ENCODE results near the gene DYNC2I2.

Gene DYNC2I2

GRCh38 chr9:128632486-128632885 lies 24.2 kb downstream of the DYNC2I2 start:
- TF ChIP-seq TAF1 (IDR thresholded peaks at IDR 0.05; ENCODE audit: borderline replicate concordance, insufficient read depth, low read length): no peak
- TF ChIP-seq SIN3A (IDR thresholded peaks at IDR 0.05; ENCODE audit: borderline replicate concordance, insufficient read depth, low read length): no peak
- no peak for TF ChIP-seq POLR2AphosphoS5 (IDR thresholded peaks at IDR 0.05; ENCODE audit: low read depth, low read length)
- TF ChIP-seq FOXP2 (optimal IDR thresholded peaks at IDR 0.05; ENCODE audit: borderline replicate concordance, extremely low read depth, extremely low read length, insufficient read depth): no peak
- TF ChIP-seq, protein P1, sequence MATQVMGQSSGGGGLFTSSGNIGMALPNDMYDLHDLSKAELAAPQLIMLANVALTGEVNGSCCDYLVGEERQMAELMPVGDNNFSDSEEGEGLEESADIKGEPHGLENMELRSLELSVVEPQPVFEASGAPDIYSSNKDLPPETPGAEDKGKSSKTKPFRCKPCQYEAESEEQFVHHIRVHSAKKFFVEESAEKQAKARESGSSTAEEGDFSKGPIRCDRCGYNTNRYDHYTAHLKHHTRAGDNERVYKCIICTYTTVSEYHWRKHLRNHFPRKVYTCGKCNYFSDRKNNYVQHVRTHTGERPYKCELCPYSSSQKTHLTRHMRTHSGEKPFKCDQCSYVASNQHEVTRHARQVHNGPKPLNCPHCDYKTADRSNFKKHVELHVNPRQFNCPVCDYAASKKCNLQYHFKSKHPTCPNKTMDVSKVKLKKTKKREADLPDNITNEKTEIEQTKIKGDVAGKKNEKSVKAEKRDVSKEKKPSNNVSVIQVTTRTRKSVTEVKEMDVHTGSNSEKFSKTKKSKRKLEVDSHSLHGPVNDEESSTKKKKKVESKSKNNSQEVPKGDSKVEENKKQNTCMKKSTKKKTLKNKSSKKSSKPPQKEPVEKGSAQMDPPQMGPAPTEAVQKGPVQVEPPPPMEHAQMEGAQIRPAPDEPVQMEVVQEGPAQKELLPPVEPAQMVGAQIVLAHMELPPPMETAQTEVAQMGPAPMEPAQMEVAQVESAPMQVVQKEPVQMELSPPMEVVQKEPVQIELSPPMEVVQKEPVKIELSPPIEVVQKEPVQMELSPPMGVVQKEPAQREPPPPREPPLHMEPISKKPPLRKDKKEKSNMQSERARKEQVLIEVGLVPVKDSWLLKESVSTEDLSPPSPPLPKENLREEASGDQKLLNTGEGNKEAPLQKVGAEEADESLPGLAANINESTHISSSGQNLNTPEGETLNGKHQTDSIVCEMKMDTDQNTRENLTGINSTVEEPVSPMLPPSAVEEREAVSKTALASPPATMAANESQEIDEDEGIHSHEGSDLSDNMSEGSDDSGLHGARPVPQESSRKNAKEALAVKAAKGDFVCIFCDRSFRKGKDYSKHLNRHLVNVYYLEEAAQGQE (IDR thresholded peaks at IDR 0.05; ENCODE audit: insufficient read depth in 1 of 2, low read depth in 2 of 2, low read length in 2 of 2): no peak

- TF ChIP-seq SIN3A (IDR thresholded peaks at IDR 0.05; ENCODE audit: borderline replicate concordance, insufficient read depth, low read length) (no peak), TAF1 (IDR thresholded peaks at IDR 0.05; ENCODE audit: borderline replicate concordance, insufficient read depth, low read length) (no peak), POLR2AphosphoS5 (IDR thresholded peaks at IDR 0.05; ENCODE audit: low read depth, low read length) (no peak), FOXP2 (optimal IDR thresholded peaks at IDR 0.05; ENCODE audit: borderline replicate concordance, extremely low read depth, extremely low read length, insufficient read depth) (no peak)
- TF ChIP-seq, protein P1 (IDR thresholded peaks at IDR 0.05; ENCODE audit: insufficient read depth in 1 of 2, low read depth in 2 of 2, low read length in 2 of 2): no peak
Measured at GRCh38 chr9:128632066-128632465, 24.6 kb downstream of the DYNC2I2 start.

DNA sequence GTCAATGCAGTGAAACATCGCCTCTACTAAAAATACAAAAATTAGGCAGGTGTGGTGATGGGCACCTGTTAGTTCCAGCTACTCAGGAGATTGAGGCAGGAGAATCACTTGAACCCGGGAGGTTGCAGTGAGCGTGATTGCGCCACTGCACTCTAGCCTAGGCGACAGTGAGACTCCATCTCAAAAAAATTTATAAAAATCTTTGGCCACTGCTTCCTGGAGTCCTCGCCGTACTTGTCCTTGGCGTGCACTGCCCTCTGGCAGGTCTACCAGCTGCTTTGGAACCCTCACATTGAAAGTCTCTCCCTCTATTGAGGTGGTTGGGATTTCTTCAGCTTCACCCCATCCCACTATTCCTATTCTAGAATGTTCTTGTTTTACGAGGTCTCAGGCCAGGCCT lies 25.0 kb downstream of the DYNC2I2 start:
- TF ChIP-seq SIN3A (IDR thresholded peaks at IDR 0.05; ENCODE audit: borderline replicate concordance, insufficient read depth, low read length) (no peak), POLR2AphosphoS5 (IDR thresholded peaks at IDR 0.05; ENCODE audit: low read depth, low read length) (no peak), FOXP2 (optimal IDR thresholded peaks at IDR 0.05; ENCODE audit: borderline replicate concordance, extremely low read depth, extremely low read length, insufficient read depth) (no peak), TAF1 (IDR thresholded peaks at IDR 0.05; ENCODE audit: borderline replicate concordance, insufficient read depth, low read length) (no peak)
- TF ChIP-seq, protein P1 (IDR thresholded peaks at IDR 0.05; ENCODE audit: insufficient read depth in 1 of 2, low read depth in 2 of 2, low read length in 2 of 2): no peak

- TF ChIP-seq, protein P1 (IDR thresholded peaks at IDR 0.05; ENCODE audit: insufficient read depth in 1 of 2, low read depth in 2 of 2, low read length in 2 of 2): no peak
- TF ChIP-seq FOXP2 (optimal IDR thresholded peaks at IDR 0.05; ENCODE audit: borderline replicate concordance, extremely low read depth, extremely low read length, insufficient read depth) (no peak), POLR2AphosphoS5 (IDR thresholded peaks at IDR 0.05; ENCODE audit: low read depth, low read length) (no peak), TAF1 (IDR thresholded peaks at IDR 0.05; ENCODE audit: borderline replicate concordance, insufficient read depth, low read length) (no peak), SIN3A (IDR thresholded peaks at IDR 0.05; ENCODE audit: borderline replicate concordance, insufficient read depth, low read length) (no peak)
Measured at GRCh38 chr9:128629852-128630545, 26.6 kb downstream of the DYNC2I2 start.
